HCT116 (cell line): ENCODE measurements around the gene ZNF579. TPM values are rescaled to one million over a fixed set of nuclear protein-coding genes. Genes with fewer than 3 reads are reported as not detected.

Experiments used
- ATAC-seq: fragments of 200-7000 bp; cut with Tn5 transposase; 2 replicates; pipeline ENCODE4 v1.9.1; 2020; ENCODE audit warnings: mild to moderate bottlenecking, moderate library complexity
- BruUV-seq: library from RNA; stranded (reverse); fragments of 400-500 nt; replicated peaks from 2 replicates; lab custom pipeline; 2021; lab: Mats Ljungman, UMichigan
- CTCF ChIA-PET: fragments of 300-600 bp; sonication (Branson Sonifier 250); formaldehyde crosslinking; loops from one replicate; lab custom pipeline; 2021; ENCODE audit warnings: antibody characterized with exemption; lab: Charles Lee
- POLR2A ChIA-PET: fragments of 300-600, 350-600 bp; sonication (Branson Sonifier 250); formaldehyde crosslinking; loops from one replicate; lab custom pipeline; 2021; ENCODE audit warnings: antibody characterized with exemption; lab: Charles Lee
- RAD21 ChIA-PET, 2 experiments: fragments of 300-600 bp; sonication (Branson Sonifier 250); formaldehyde crosslinking; loops; one replicate each; lab custom pipeline; 2023; ENCODE audit warnings: low total read pairs in 2 of 2; ENCODE audit not compliant: uncharacterized antibody in 2 of 2, unreplicated experiment in 2 of 2, low non-redundant PET in 1 of 2; lab: Charles Lee
- DNase-seq: peaks from one replicate; pipeline ENCODE4 v3.0.0-alpha.2; 2010; ENCODE audit warnings: low read depth, low spot score
- H2AFZ ChIP-seq: fragments of 200-600 bp; shearing (Covaris generic), sonication (generic); 2 replicates; pipeline ENCODE4 v1.6.1; 2017; ENCODE audit warnings: low read depth, mixed run types, mixed read lengths, antibody characterized with exemption, low read length; ENCODE audit not compliant: poor library complexity, severe bottlenecking
- H3K27ac ChIP-seq: 2 replicates; pipeline ENCODE4 v1.5.1; 2012; ENCODE audit warnings: low read depth, low read length
- H3K27me3 ChIP-seq: fragments of 200-600 bp; sonication (generic); 2 replicates; pipeline ENCODE4 v1.6.1; 2016; ENCODE audit warnings: mixed run types, low read length, mixed read lengths; ENCODE audit not compliant: insufficient read depth
- H3K36me3 ChIP-seq, 2 experiments: fragments of 200-500 bp in 1 of 2; fragments of 200-600 bp in 1 of 2; sonication (Bioruptor generic) in 1 of 2; sonication (generic) in 1 of 2; 2 replicates each; pipeline versions ENCODE4 v1.5.1 to v1.6.1; 2014 to 2016; ENCODE audit warnings: low read length in 2 of 2, inconsistent platforms in 1 of 2, mixed read lengths in 1 of 2, mixed run types in 1 of 2; ENCODE audit not compliant: insufficient read depth in 2 of 2, control insufficient read depth in 1 of 2
- H3K4me1 ChIP-seq, 2 experiments: fragments of 200-600 bp in 1 of 2; sonication (generic) in 1 of 2; 2 replicates each; pipeline versions ENCODE4 v1.5.1 to v1.6.1; 2012 to 2017; ENCODE audit warnings: low read length in 2 of 2, inconsistent platforms in 1 of 2, mild to moderate bottlenecking in 1 of 2, mixed read lengths in 1 of 2, mixed run types in 1 of 2, moderate library complexity in 1 of 2; ENCODE audit not compliant: insufficient read depth in 2 of 2, control insufficient read depth in 1 of 2
- H3K4me2 ChIP-seq: fragments of 200-600 bp; sonication (generic); 2 replicates; pipeline ENCODE4 v1.6.1; 2017; ENCODE audit warnings: mixed run types, low read length, mixed read lengths
- H3K4me3 ChIP-seq, 2 experiments: fragments of 200-600 bp in 1 of 2; sonication (generic) in 1 of 2; replicated peaks in 1 of 2; 2 replicates each; pipeline ENCODE4 v1.5.1; 2011 to 2016; ENCODE audit warnings: low read length in 2 of 2, control low read depth in 1 of 2, low read depth in 1 of 2, mild to moderate bottlenecking in 1 of 2, mixed read lengths in 1 of 2, mixed run types in 1 of 2
- H3K79me2 ChIP-seq: fragments of 200-600 bp; sonication (generic); 2 replicates; pipeline ENCODE4 v1.6.1; 2017; ENCODE audit warnings: mild to moderate bottlenecking, mixed run types, low read length, moderate library complexity, mixed read lengths; ENCODE audit not compliant: insufficient read depth
- H3K9ac ChIP-seq: fragments of 200-600 bp; sonication (generic); 2 replicates; pipeline ENCODE4 v1.6.1; 2016; ENCODE audit warnings: low read length, mixed read lengths
- H3K9me2 ChIP-seq: fragments of 200-600 bp; sonication (generic), shearing (Covaris generic); 2 replicates; pipeline ENCODE4 v1.6.1; 2017; ENCODE audit warnings: mixed run types, mild to moderate bottlenecking, moderate library complexity; ENCODE audit not compliant: insufficient read depth
- H3K9me3 ChIP-seq, 2 experiments: fragments of 200-500 bp in 1 of 2; fragments of 200-600 bp in 1 of 2; sonication (Bioruptor generic) in 1 of 2; sonication (generic) in 1 of 2; 2 replicates each; pipeline ENCODE4 v1.6.1; 2014 to 2017; ENCODE audit warnings: low read length in 2 of 2, mixed read lengths in 2 of 2, inconsistent platforms in 1 of 2, low read depth in 1 of 2, mild to moderate bottlenecking in 1 of 2, mixed run types in 1 of 2, moderate library complexity in 1 of 2; ENCODE audit not compliant: control insufficient read depth in 1 of 2, insufficient read depth in 1 of 2
- H4K20me1 ChIP-seq: fragments of 200-600 bp; sonication (generic), shearing (Covaris generic); 2 replicates; pipeline ENCODE4 v1.6.1; 2017; ENCODE audit warnings: mixed run types, mild to moderate bottlenecking, moderate library complexity; ENCODE audit not compliant: insufficient read depth
- CBX3 ChIP-seq: IDR thresholded peaks from 2 replicates; pipeline ENCODE4 v1.6.1; 2012; ENCODE audit warnings: low read depth
- EGR1 ChIP-seq: IDR thresholded peaks from 2 replicates; pipeline ENCODE4 v1.6.1; 2012; ENCODE audit warnings: low read depth
- ELF1 ChIP-seq: IDR thresholded peaks from 2 replicates; pipeline ENCODE4 v1.6.1; 2012; ENCODE audit warnings: low read depth, borderline replicate concordance
- EZH2 ChIP-seq: fragments of 200-600 bp; sonication (generic); IDR thresholded peaks from 2 replicates; pipeline ENCODE4 v1.6.1; 2017; ENCODE audit warnings: antibody characterized with exemption, mixed run types
- EZH2phosphoT487 ChIP-seq: fragments of 200-600 bp; IDR thresholded peaks from 2 replicates; pipeline ENCODE4 v1.6.1; 2018; ENCODE audit warnings: antibody characterized with exemption, borderline replicate concordance
- JUND ChIP-seq: IDR thresholded peaks from 2 replicates; pipeline ENCODE4 v1.6.1; 2012
- MAX ChIP-seq: IDR thresholded peaks from 2 replicates; pipeline ENCODE4 v1.6.1; 2012
- POLR2A ChIP-seq: IDR thresholded peaks from 2 replicates; pipeline ENCODE4 v1.7.0; 2011; ENCODE audit warnings: borderline replicate concordance; ENCODE audit not compliant: insufficient read depth, insufficient read length; ENCODE audit errors: extremely low read depth
- POLR2AphosphoS5 ChIP-seq: IDR thresholded peaks from 2 replicates; pipeline ENCODE4 v1.6.1; 2011; ENCODE audit warnings: mild to moderate bottlenecking, low read depth, low read length, moderate library complexity
- REST ChIP-seq: IDR thresholded peaks from 2 replicates; pipeline ENCODE4 v1.6.1; 2012; ENCODE audit warnings: low read depth
- SP1 ChIP-seq: IDR thresholded peaks from 2 replicates; pipeline ENCODE4 v1.6.1; 2012; ENCODE audit warnings: low read depth
- SRF ChIP-seq: IDR thresholded peaks from 2 replicates; pipeline ENCODE4 v1.6.1; 2012; ENCODE audit warnings: low read depth
- TCF7L2 ChIP-seq: IDR thresholded peaks from 2 replicates; pipeline ENCODE4 v1.7.0; 2011; ENCODE audit warnings: borderline replicate concordance, inconsistent platforms; ENCODE audit not compliant: insufficient read depth, insufficient read length; ENCODE audit errors: extremely low read depth
- YY1 ChIP-seq: IDR thresholded peaks from 2 replicates; pipeline ENCODE4 v1.6.1; 2011; ENCODE audit warnings: low read length, low read depth, moderate library complexity, mild to moderate bottlenecking; ENCODE audit not compliant: insufficient replicate concordance; ENCODE audit errors: extremely low read depth
- ZFX ChIP-seq: fragments of 450-650 bp; IDR thresholded peaks from 2 replicates; pipeline ENCODE4 v1.6.1; 2017
- ZNF274 ChIP-seq: fragments of 200-500 bp; sonication (Bioruptor generic); IDR thresholded peaks from 2 replicates; pipeline ENCODE4 v1.6.1; 2014; ENCODE audit warnings: mild to moderate bottlenecking, low read depth, low read length, inconsistent platforms
- intact Hi-C: fragments of 100-400 bp; cut with micrococcal nuclease; formaldehyde crosslinking; loops from 2 replicates; pipeline ENCODE4 v1.10.0; 2022
- total RNA-seq: library from RNA; stranded (reverse); gene quantifications from one replicate; pipeline ENCODE4 v1.2.1, GENCODE V29; 2021; ENCODE audit not compliant: unreplicated experiment
- TF ChIP-seq, protein P1 (sequence below): IDR thresholded peaks from 2 replicates; pipeline ENCODE4 v1.6.1; 2011; ENCODE audit warnings: mild to moderate bottlenecking, low read length, moderate library complexity; ENCODE audit not compliant: insufficient replicate concordance; ENCODE audit errors: extremely low read depth
- TF ChIP-seq, protein P2 (sequence below): IDR thresholded peaks from 2 replicates; pipeline ENCODE4 v1.6.1; 2012
- TF ChIP-seq, protein P3 (sequence below), 3 experiments: fragments of 200-600 bp in 1 of 3; sonication (generic) in 1 of 3; IDR thresholded peaks in 2 of 3; conservative IDR thresholded peaks in 1 of 3; 2 replicates each; pipeline ENCODE4 v1.5.1; 2012 to 2017; ENCODE audit warnings: low read depth in 2 of 3, low read length in 2 of 3, antibody characterized with exemption in 1 of 3, borderline replicate concordance in 1 of 3, control low read depth in 1 of 3, mild to moderate bottlenecking in 1 of 3, mixed read lengths in 1 of 3, mixed run types in 1 of 3, moderate library complexity in 1 of 3; ENCODE audit not compliant: insufficient read depth in 1 of 3

ZNF579 gene
- total RNA-seq, 1 experiment from 2014 or later, result 24.1 TPM

DNA sequence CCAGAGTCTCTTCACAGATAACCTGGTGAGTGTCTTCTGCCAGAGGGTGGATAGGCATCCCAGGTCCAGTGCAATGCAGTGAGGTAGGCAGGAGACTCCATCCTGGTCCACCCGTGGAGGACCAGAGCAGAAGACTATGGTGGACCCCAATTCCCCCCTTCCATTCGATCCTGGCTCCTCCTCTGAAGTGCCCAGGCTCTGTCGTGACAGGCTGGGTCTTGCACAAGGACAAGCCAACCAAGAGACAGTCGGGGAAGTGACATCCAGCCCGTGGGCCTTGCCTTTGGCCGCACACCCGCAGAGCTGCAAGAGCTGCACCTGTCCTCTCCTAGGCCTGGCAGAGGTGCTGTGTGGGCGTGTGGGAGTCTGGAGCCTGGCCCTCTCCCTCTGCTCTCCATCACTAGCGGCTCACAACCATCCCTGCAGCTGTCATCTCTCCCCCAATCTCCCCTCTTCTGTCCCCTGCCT, 40.6 kb upstream of the ZNF579 start:
- H3K9me3 ChIP-seq, result no peaks in the 10 kb centered on the region
- H3K27me3 ChIP-seq, result no peaks in the 10 kb centered on the region
- ChIA-PET CTCF (no interaction called here), RAD21 (no interaction called here), POLR2A (no interaction called here)
- no peaks in the 10 kb centered on the region for H3K9me2 ChIP-seq
- no peak overlapping the region for H3K9ac ChIP-seq
- H3K4me3 ChIP-seq, result no peak overlapping the region
- H4K20me1 ChIP-seq, result no peaks in the 10 kb centered on the region
- H3K27ac ChIP-seq, result no peak overlapping the region
- peaks cover 0 to 6% of the 10 kb centered on the region in 2 experiments; a peak in 2 of 4 replicates for H3K36me3 ChIP-seq
- H2AFZ ChIP-seq, result no peak overlapping the region
- no peaks in the 10 kb centered on the region for H3K79me2 ChIP-seq
- H3K4me1 ChIP-seq, result peaks cover 8 to 14% of the 10 kb centered on the region in 2 experiments; a peak in 3 of 4 replicates
- TSS peak; percentile 28 for BruUV-seq
- TF ChIP-seq ZNF274 (no peak), EGR1 (no peak), MAX (no peak), ZFX (no peak), JUND (no peak), YY1 (no peak), EZH2phosphoT487 (no peak), CBX3 (no peak), SP1 (no peak), POLR2A (no peak), TCF7L2 (no peak), ELF1 (no peak), SRF (no peak), EZH2 (no peak), REST (no peak), POLR2AphosphoS5 (no peak)
- TF ChIP-seq, protein P1, sequence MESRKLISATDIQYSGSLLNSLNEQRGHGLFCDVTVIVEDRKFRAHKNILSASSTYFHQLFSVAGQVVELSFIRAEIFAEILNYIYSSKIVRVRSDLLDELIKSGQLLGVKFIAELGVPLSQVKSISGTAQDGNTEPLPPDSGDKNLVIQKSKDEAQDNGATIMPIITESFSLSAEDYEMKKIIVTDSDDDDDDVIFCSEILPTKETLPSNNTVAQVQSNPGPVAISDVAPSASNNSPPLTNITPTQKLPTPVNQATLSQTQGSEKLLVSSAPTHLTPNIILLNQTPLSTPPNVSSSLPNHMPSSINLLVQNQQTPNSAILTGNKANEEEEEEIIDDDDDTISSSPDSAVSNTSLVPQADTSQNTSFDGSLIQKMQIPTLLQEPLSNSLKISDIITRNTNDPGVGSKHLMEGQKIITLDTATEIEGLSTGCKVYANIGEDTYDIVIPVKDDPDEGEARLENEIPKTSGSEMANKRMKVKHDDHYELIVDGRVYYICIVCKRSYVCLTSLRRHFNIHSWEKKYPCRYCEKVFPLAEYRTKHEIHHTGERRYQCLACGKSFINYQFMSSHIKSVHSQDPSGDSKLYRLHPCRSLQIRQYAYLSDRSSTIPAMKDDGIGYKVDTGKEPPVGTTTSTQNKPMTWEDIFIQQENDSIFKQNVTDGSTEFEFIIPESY, result no peak
- TF ChIP-seq, protein P2, sequence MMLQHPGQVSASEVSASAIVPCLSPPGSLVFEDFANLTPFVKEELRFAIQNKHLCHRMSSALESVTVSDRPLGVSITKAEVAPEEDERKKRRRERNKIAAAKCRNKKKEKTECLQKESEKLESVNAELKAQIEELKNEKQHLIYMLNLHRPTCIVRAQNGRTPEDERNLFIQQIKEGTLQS, result no peak
- TF ChIP-seq, protein P3, sequence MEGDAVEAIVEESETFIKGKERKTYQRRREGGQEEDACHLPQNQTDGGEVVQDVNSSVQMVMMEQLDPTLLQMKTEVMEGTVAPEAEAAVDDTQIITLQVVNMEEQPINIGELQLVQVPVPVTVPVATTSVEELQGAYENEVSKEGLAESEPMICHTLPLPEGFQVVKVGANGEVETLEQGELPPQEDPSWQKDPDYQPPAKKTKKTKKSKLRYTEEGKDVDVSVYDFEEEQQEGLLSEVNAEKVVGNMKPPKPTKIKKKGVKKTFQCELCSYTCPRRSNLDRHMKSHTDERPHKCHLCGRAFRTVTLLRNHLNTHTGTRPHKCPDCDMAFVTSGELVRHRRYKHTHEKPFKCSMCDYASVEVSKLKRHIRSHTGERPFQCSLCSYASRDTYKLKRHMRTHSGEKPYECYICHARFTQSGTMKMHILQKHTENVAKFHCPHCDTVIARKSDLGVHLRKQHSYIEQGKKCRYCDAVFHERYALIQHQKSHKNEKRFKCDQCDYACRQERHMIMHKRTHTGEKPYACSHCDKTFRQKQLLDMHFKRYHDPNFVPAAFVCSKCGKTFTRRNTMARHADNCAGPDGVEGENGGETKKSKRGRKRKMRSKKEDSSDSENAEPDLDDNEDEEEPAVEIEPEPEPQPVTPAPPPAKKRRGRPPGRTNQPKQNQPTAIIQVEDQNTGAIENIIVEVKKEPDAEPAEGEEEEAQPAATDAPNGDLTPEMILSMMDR (IDR thresholded peaks at IDR 0.05 in 2 of 3, conservative IDR thresholded peaks at IDR 0.05 in 1 of 3; ENCODE audit: borderline replicate concordance in 1 of 3, insufficient read depth in 1 of 3, low read depth in 2 of 3, low read length in 2 of 3), result no peak
- intact Hi-C loops, result no loop called here
- no peak for ATAC-seq
- no peak overlapping the region for H3K4me2 ChIP-seq
- DNase-seq, result no peak
